ENCODE data around the gene YLPM1. TPM values are rescaled to one million over a fixed set of nuclear protein-coding genes. Genes with fewer than 3 reads are reported as not detected.

YLPM1 gene
- total and polyA plus RNA-seq, 2 donors (not counting 3 experiments of a cell fraction or from before 2014, with no cell fraction given): 14.9 to 85.7 TPM

- DNase-seq (ENCODE audit: low read depth, low spot score) (no peak), FAIRE-seq (no peak)
- POLR2A ChIA-PET: no interaction called here
- Histone ChIP-seq H3K4me1 (ENCODE audit: control insufficient read depth, extremely low read depth, insufficient read depth, low read length) (no peaks in the 10 kb centered on the region), H3K9me3 (replicated peaks; ENCODE audit: control insufficient read depth, insufficient read depth, low read length) (no peaks in the 10 kb centered on the region), H3K9me1 (replicated peaks; ENCODE audit: control insufficient read depth, extremely low read depth, insufficient read depth, low read length) (no peaks in the 10 kb centered on the region), H3K4me2 (ENCODE audit: insufficient read depth, low read length) (no peak overlapping the region), H4K20me1 (replicated peaks; ENCODE audit: control insufficient read depth, extremely low read depth, insufficient read depth, low read length) (no peaks in the 10 kb centered on the region), H3K79me2 (ENCODE audit: control insufficient read depth, insufficient read depth, low read length) (no peaks in the 10 kb centered on the region), H3K27me3 (ENCODE audit: control insufficient read depth in 2 of 2, insufficient read depth in 2 of 2, low read length in 2 of 2) (no peaks in the 10 kb centered on the region), H3K4me3 (replicated peaks in 1 of 3; ENCODE audit: insufficient read depth in 1 of 3, low read depth in 1 of 3, low read length in 3 of 3) (no peak overlapping the region), H3K9ac (replicated peaks; ENCODE audit: extremely low read depth, insufficient read depth, low read length) (no peak overlapping the region), H2AFZ (ENCODE audit: low read depth, low read length) (no peak overlapping the region), H3K36me3 (ENCODE audit: control insufficient read depth in 2 of 2, extremely low read depth in 1 of 2, insufficient read depth in 2 of 2, low read length in 2 of 2) (no peaks in the 10 kb centered on the region), H3K27ac (ENCODE audit: insufficient read depth, low read depth, low read length) (no peak overlapping the region)
- CTCF ChIA-PET: interaction anchor here (0.8 to 12.3 kb wide), 6 partner anchors 8 to 244 kb away, joined by 4 to 468 read pairs (median 6); no protein-coding TSS in a partner anchor
- BruUV-seq (replicated peaks): no TSS peak
- TF ChIP-seq MYC (IDR thresholded peaks at IDR 0.05; ENCODE audit: low read depth, low read length): no peak
- intact Hi-C loops (cut with micrococcal nuclease) (no loop called here), dilution Hi-C loops (cut with MboI; ENCODE audit: extremely low pct_ligation_motif_present, low sequenced_read_pairs) (no loop called here)
Observed at GRCh38 chr14:74852922-74853530, 89.9 kb downstream of the YLPM1 start.

- dilution Hi-C loops (cut with MboI; ENCODE audit: extremely low pct_ligation_motif_present, low sequenced_read_pairs): no loop called here
- POLR2A ChIA-PET: no interaction called here
- Histone ChIP-seq H2AFZ (ENCODE audit: low read depth, low read length) (no peak overlapping the region), H4K20me1 (replicated peaks; ENCODE audit: control insufficient read depth, extremely low read depth, insufficient read depth, low read length) (no peaks in the 10 kb centered on the region), H3K9me3 (replicated peaks; ENCODE audit: control insufficient read depth, insufficient read depth, low read length) (no peaks in the 10 kb centered on the region), H3K4me2 (ENCODE audit: insufficient read depth, low read length) (no peak overlapping the region), H3K4me3 (replicated peaks in 1 of 3; ENCODE audit: insufficient read depth in 1 of 3, low read depth in 1 of 3, low read length in 3 of 3) (no peak overlapping the region), H3K9ac (replicated peaks; ENCODE audit: extremely low read depth, insufficient read depth, low read length) (no peak overlapping the region), H3K4me1 (ENCODE audit: control insufficient read depth, extremely low read depth, insufficient read depth, low read length) (no peaks in the 10 kb centered on the region), H3K79me2 (ENCODE audit: control insufficient read depth, insufficient read depth, low read length) (no peaks in the 10 kb centered on the region), H3K9me1 (replicated peaks; ENCODE audit: control insufficient read depth, extremely low read depth, insufficient read depth, low read length) (no peaks in the 10 kb centered on the region), H3K27me3 (ENCODE audit: control insufficient read depth in 2 of 2, insufficient read depth in 2 of 2, low read length in 2 of 2) (no peaks in the 10 kb centered on the region), H3K36me3 (ENCODE audit: control insufficient read depth in 2 of 2, extremely low read depth in 1 of 2, insufficient read depth in 2 of 2, low read length in 2 of 2) (no peaks in the 10 kb centered on the region), H3K27ac (ENCODE audit: insufficient read depth, low read depth, low read length) (no peak overlapping the region)
- CTCF ChIA-PET: interaction anchor here (0.7 to 12.3 kb wide), 6 partner anchors 8 to 245 kb away, joined by 3 to 468 read pairs (median 6); no protein-coding TSS in a partner anchor
- TF ChIP-seq MAX (IDR thresholded peaks at IDR 0.05; ENCODE audit: insufficient read depth, insufficient read length) (no peak), MYC (IDR thresholded peaks at IDR 0.05; ENCODE audit: low read depth, low read length) (no peak), POLR2A (IDR thresholded peaks at IDR 0.05; ENCODE audit: low read depth, low read length) (no peak)
- no TSS peak for BruUV-seq (replicated peaks)
- intact Hi-C loops (cut with micrococcal nuclease): no loop called here
- FAIRE-seq (no peak), DNase-seq (ENCODE audit: low read depth, low spot score) (no peak)
Observed at GRCh38 chr14:74853581-74853980, 90.5 kb downstream of the YLPM1 start.
